ENCODE results near the gene PRRC2B. TPM values are rescaled to one million over a fixed set of nuclear protein-coding genes. Genes with fewer than 3 reads are reported as not detected.

Gene PRRC2B
- total RNA-seq, 4 donors from 2014 or later: 102 to 168 (median 144) TPM

- intact Hi-C loops (cut with DNase I; ENCODE audit: low total_unique reads): no loop called here
- H3K4me3 ChIP-seq (ENCODE audit: low read depth, poor library complexity, severe bottlenecking): no peak overlapping the region
- DNase-seq (ENCODE audit: low spot score in 2 of 2): no peak
- TF ChIP-seq, protein P1, sequence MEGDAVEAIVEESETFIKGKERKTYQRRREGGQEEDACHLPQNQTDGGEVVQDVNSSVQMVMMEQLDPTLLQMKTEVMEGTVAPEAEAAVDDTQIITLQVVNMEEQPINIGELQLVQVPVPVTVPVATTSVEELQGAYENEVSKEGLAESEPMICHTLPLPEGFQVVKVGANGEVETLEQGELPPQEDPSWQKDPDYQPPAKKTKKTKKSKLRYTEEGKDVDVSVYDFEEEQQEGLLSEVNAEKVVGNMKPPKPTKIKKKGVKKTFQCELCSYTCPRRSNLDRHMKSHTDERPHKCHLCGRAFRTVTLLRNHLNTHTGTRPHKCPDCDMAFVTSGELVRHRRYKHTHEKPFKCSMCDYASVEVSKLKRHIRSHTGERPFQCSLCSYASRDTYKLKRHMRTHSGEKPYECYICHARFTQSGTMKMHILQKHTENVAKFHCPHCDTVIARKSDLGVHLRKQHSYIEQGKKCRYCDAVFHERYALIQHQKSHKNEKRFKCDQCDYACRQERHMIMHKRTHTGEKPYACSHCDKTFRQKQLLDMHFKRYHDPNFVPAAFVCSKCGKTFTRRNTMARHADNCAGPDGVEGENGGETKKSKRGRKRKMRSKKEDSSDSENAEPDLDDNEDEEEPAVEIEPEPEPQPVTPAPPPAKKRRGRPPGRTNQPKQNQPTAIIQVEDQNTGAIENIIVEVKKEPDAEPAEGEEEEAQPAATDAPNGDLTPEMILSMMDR (IDR thresholded peaks at IDR 0.05): no peak
- no peak for TF ChIP-seq POLR2A (IDR thresholded peaks at IDR 0.05)
- 39 to 44% methylated on average over 13 of the region's 13 CpGs for WGBS, 2 donors
Measured at GRCh38 chr9:131420980-131421624, 27.2 kb downstream of the PRRC2B start.

DNA sequence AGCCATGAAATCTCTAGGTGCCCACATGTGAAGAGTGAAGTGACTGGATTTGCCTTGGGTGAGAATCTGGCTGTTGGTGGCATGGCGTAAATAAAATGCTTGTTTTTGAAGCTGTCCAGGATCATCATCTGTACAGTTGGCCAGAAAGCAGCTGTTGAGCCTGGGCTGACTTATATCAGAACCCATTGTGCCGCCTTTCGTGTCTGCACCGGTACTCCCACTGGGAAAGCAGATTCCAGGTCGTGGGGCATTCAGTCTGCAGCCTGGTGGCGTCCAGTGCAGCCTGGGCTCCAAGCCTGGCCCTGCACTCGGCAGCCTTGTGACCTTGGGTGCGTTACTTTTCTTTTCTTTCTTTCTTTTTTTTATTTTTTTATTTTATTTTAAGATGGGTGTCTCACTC, 27.8 kb downstream of the PRRC2B start:
- intact Hi-C loops (cut with DNase I; ENCODE audit: low total_unique reads): no loop called here
- DNase-seq (ENCODE audit: low spot score in 2 of 2): no peak
- H3K4me3 ChIP-seq (ENCODE audit: low read depth, poor library complexity, severe bottlenecking): no peak overlapping the region
- no peak for TF ChIP-seq POLR2A (IDR thresholded peaks at IDR 0.05)
- TF ChIP-seq, protein P1 (IDR thresholded peaks at IDR 0.05): no peak
- 78 to 81% methylated on average over 8 of the region's 8 CpGs for WGBS, 2 donors

- intact Hi-C loops (cut with DNase I; ENCODE audit: low total_unique reads): no loop called here
- no peak overlapping the region for H3K4me3 ChIP-seq (ENCODE audit: low read depth, poor library complexity, severe bottlenecking)
- 43 to 49% methylated on average over 12 of the region's 12 CpGs for WGBS, 2 donors
- TF ChIP-seq, protein P1 (IDR thresholded peaks at IDR 0.05): no peak
- no peak for TF ChIP-seq POLR2A (IDR thresholded peaks at IDR 0.05)
- no peak for DNase-seq (ENCODE audit: low spot score in 2 of 2)
Measured at GRCh38 chr9:131422241-131422792, 28.4 kb downstream of the PRRC2B start.

GRCh38 chr9:131423171-131423581, 29.3 kb downstream of the PRRC2B start:
- TF ChIP-seq POLR2A (IDR thresholded peaks at IDR 0.05): no peak
- TF ChIP-seq, protein P1 (IDR thresholded peaks at IDR 0.05): no peak
- H3K4me3 ChIP-seq (ENCODE audit: low read depth, poor library complexity, severe bottlenecking): no peak overlapping the region
- intact Hi-C loops (cut with DNase I; ENCODE audit: low total_unique reads): no loop called here
- WGBS, 2 donors: 8 to 16% methylated on average over 12 to 13 of the region's 14 CpGs
- DNase-seq (ENCODE audit: low spot score in 2 of 2): peak; percentile 60 to 89

GRCh38 chr9:131426545-131426944, 32.7 kb downstream of the PRRC2B start:
- DNase-seq (ENCODE audit: low spot score in 2 of 2): no peak
- intact Hi-C loops (cut with DNase I; ENCODE audit: low total_unique reads): no loop called here
- 90 to 95% methylated on average over 3 of the region's 3 CpGs for WGBS, 2 donors
- TF ChIP-seq, protein P1 (IDR thresholded peaks at IDR 0.05): no peak
- no peak for TF ChIP-seq POLR2A (IDR thresholded peaks at IDR 0.05)
- H3K4me3 ChIP-seq (ENCODE audit: low read depth, poor library complexity, severe bottlenecking): no peak overlapping the region

Data from lower leg skin (tissue), 4 donors.